H9 (cell line): ENCODE results near the gene PCGF5. TPM values are rescaled to one million over a fixed set of nuclear protein-coding genes. Genes with fewer than 3 reads are reported as not detected.

Source experiments
- DNase-seq: peaks from one replicate; pipeline ENCODE4 v3.0.0-alpha.2; 2017
- H2AFZ ChIP-seq: one replicate; pipeline ENCODE4 v1.6.1; 2013; ENCODE audit warnings: mild to moderate bottlenecking, low read length, control low read depth, moderate library complexity
- H2AK5ac ChIP-seq: 2 replicates; pipeline ENCODE4 v1.6.1; 2013; ENCODE audit warnings: low read length, control low read depth, mixed read lengths; ENCODE audit not compliant: insufficient read length
- H2BK120ac ChIP-seq: one replicate; pipeline ENCODE4 v1.6.1; 2013; ENCODE audit warnings: low read depth, mild to moderate bottlenecking, low read length, control low read depth, inconsistent platforms; ENCODE audit not compliant: poor library complexity, severe bottlenecking
- H2BK12ac ChIP-seq: 2 replicates; pipeline ENCODE4 v1.6.1; 2013; ENCODE audit warnings: low read length, control low read depth, mixed read lengths, low read depth; ENCODE audit not compliant: insufficient read length
- H2BK15ac ChIP-seq: 2 replicates; pipeline ENCODE4 v1.6.1; 2013; ENCODE audit warnings: low read depth, low read length, control low read depth
- H2BK20ac ChIP-seq: one replicate; pipeline ENCODE4 v1.6.1; 2013; ENCODE audit warnings: low read depth, mild to moderate bottlenecking, low read length, control low read depth, inconsistent platforms; ENCODE audit not compliant: poor library complexity, severe bottlenecking
- H2BK5ac ChIP-seq: 2 replicates; pipeline ENCODE4 v1.6.1; 2013; ENCODE audit warnings: low read length, control low read depth, mixed read lengths; ENCODE audit not compliant: insufficient read length
- H3K14ac ChIP-seq: 2 replicates; pipeline ENCODE4 v1.6.1; 2013; ENCODE audit warnings: low read length, control low read depth; ENCODE audit not compliant: insufficient read depth
- H3K18ac ChIP-seq: 2 replicates; pipeline ENCODE4 v1.6.1; 2013; ENCODE audit warnings: low read depth, mild to moderate bottlenecking, mixed read lengths, low read length, control low read depth; ENCODE audit not compliant: insufficient read length
- H3K23ac ChIP-seq: 2 replicates; pipeline ENCODE4 v1.6.1; 2013; ENCODE audit warnings: low read length, control low read depth, mixed read lengths, low read depth; ENCODE audit not compliant: insufficient read length
- H3K23me2 ChIP-seq: 2 replicates; pipeline ENCODE4 v1.6.1; 2013; ENCODE audit warnings: low read depth, mild to moderate bottlenecking, mixed read lengths, low read length, control low read depth; ENCODE audit not compliant: insufficient read length, poor library complexity, severe bottlenecking
- H3K27ac ChIP-seq: 2 replicates; pipeline ENCODE4 v1.5.1; 2013; ENCODE audit warnings: low read length, control low read depth, mixed read lengths, low read depth; ENCODE audit not compliant: insufficient read length
- H3K27me3 ChIP-seq: 2 replicates; pipeline ENCODE4 v1.6.1; 2013; ENCODE audit warnings: low read length, control low read depth, inconsistent platforms; ENCODE audit not compliant: insufficient read depth
- H3K4ac ChIP-seq: 2 replicates; pipeline ENCODE4 v1.6.1; 2013; ENCODE audit warnings: low read depth, mild to moderate bottlenecking, control low read depth, inconsistent platforms, low read length, moderate library complexity
- H3K4me1 ChIP-seq: 2 replicates; pipeline ENCODE4 v1.6.1; 2013; ENCODE audit warnings: low read length, control low read depth, inconsistent platforms; ENCODE audit not compliant: insufficient read depth
- H3K4me2 ChIP-seq: 2 replicates; pipeline ENCODE4 v1.6.1; 2013; ENCODE audit warnings: low read length, control low read depth, mixed read lengths; ENCODE audit not compliant: insufficient read length, insufficient read depth
- H3K56ac ChIP-seq: 2 replicates; pipeline ENCODE4 v1.6.1; 2013; ENCODE audit warnings: low read depth, mild to moderate bottlenecking, mixed read lengths, low read length, control low read depth; ENCODE audit not compliant: insufficient read length
- H3K79me1 ChIP-seq: 2 replicates; pipeline ENCODE4 v1.6.1; 2013; ENCODE audit warnings: low read depth, mild to moderate bottlenecking, moderate library complexity, low read length, control low read depth, inconsistent platforms; ENCODE audit not compliant: insufficient read depth, poor library complexity, severe bottlenecking
- H3K79me2 ChIP-seq: 2 replicates; pipeline ENCODE4 v1.6.1; 2013; ENCODE audit warnings: low read length, control low read depth, inconsistent platforms; ENCODE audit not compliant: insufficient read depth
- H3K9ac ChIP-seq: 2 replicates; pipeline ENCODE4 v1.6.1; 2013; ENCODE audit warnings: low read length, control low read depth, mixed read lengths; ENCODE audit not compliant: insufficient read length; ENCODE audit errors: extremely low read depth
- H3K9me3 ChIP-seq: one replicate; pipeline ENCODE4 v1.6.1; 2013; ENCODE audit warnings: low read depth, low read length, inconsistent platforms; ENCODE audit not compliant: control insufficient read depth
- H3T11ph ChIP-seq: one replicate; pipeline ENCODE4 v1.6.1; 2013; ENCODE audit warnings: mild to moderate bottlenecking, low read length, control low read depth, inconsistent platforms
- H4K20me1 ChIP-seq: one replicate; pipeline ENCODE4 v1.6.1; 2013; ENCODE audit not compliant: control insufficient read depth, insufficient read length, insufficient read depth
- H4K5ac ChIP-seq: 2 replicates; pipeline ENCODE4 v1.6.1; 2013; ENCODE audit warnings: low read depth, mild to moderate bottlenecking, mixed read lengths, low read length, control low read depth; ENCODE audit not compliant: insufficient read length
- H4K8ac ChIP-seq: replicated peaks from 2 replicates; pipeline ENCODE4 v1.6.1; 2013; ENCODE audit warnings: low read length, control low read depth, mixed read lengths, low read depth; ENCODE audit not compliant: insufficient read length
- H4K91ac ChIP-seq: 2 replicates; pipeline ENCODE4 v1.6.1; 2013; ENCODE audit warnings: low read depth, mild to moderate bottlenecking, moderate library complexity, mixed read lengths, low read length, control low read depth; ENCODE audit not compliant: insufficient read length
- H3K27ac Mint-ChIP-seq, 3 experiments: 2 replicates in 2 of 3; 3 replicates in 1 of 3; pipeline ENCODE4 v1.8.0; 2020 to 2021; ENCODE audit warnings: mixed read lengths in 3 of 3, mild to moderate bottlenecking in 1 of 3, moderate library complexity in 1 of 3
- H3K27me3 Mint-ChIP-seq: 2 replicates; pipeline ENCODE4 v1.8.0; 2021; ENCODE audit warnings: low read depth, mild to moderate bottlenecking, moderate library complexity, mixed read lengths
- H3K36me3 Mint-ChIP-seq, 3 experiments: 2 replicates in 2 of 3; 3 replicates in 1 of 3; pipeline ENCODE4 v1.8.0; 2020 to 2021; ENCODE audit warnings: low read depth in 3 of 3, mixed read lengths in 3 of 3; ENCODE audit not compliant: insufficient read depth in 1 of 3
- H3K4me1 Mint-ChIP-seq, 2 experiments: 2 replicates each; pipeline ENCODE4 v1.8.0; 2020; ENCODE audit warnings: mixed read lengths in 2 of 2
- H3K4me3 Mint-ChIP-seq, 2 experiments: 2 replicates in 1 of 2; 3 replicates in 1 of 2; pipeline ENCODE4 v1.8.0; 2020 to 2021; ENCODE audit warnings: mild to moderate bottlenecking in 2 of 2, mixed read lengths in 2 of 2, moderate library complexity in 1 of 2
- H3K9me3 Mint-ChIP-seq, 2 experiments: 2 replicates in 1 of 2; 3 replicates in 1 of 2; pipeline ENCODE4 v1.8.0; 2020; ENCODE audit warnings: mild to moderate bottlenecking in 2 of 2, mixed read lengths in 2 of 2, moderate library complexity in 1 of 2
- total RNA-seq: library from RNA; stranded (reverse); gene quantifications from 2 replicates; pipeline ENCODE4 v1.2.1, GENCODE V29; 2021
- TF ChIP-seq, protein P1 (sequence below): fragments of 200-600 bp; sonication (generic); conservative IDR thresholded peaks from 3 replicates; pipeline ENCODE4 v1.8.0; 2021; ENCODE audit warnings: antibody characterized with exemption, mild to moderate bottlenecking

The PCGF5 gene
- total RNA-seq, 1 experiment from 2014 or later = 6.9 TPM

DNA sequence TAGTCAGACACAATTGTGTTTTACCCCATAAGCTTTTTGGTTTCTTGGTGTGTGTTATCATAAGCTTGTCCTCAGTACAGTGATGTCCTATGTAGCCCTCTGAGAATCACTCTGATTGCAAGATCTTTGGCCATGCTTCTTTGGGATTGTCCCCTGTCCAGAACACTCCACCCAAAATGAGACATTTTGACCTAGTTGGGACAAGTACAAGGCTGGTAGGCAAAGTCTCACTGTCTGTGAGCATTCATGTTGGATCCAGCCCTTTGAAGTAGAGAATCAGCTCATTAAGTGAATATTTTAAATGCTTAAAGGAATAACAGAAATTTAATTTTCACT lies 28.9 kb upstream of the PCGF5 start:
- Histone ChIP-seq H3T11ph (no peak overlapping the region), H3K79me2 (no peaks in the 10 kb centered on the region), H4K20me1 (no peaks in the 10 kb centered on the region), H3K23ac (no peak overlapping the region), H3K4me2 (no peak overlapping the region), H3K23me2 (no peaks in the 10 kb centered on the region), H2BK15ac (no peak overlapping the region), H3K27ac (no peak overlapping the region), H2BK5ac (no peak overlapping the region), H3K4me1 (no peaks in the 10 kb centered on the region), H3K56ac (no peak overlapping the region), H2BK20ac (no peak overlapping the region), H3K27me3 (no peaks in the 10 kb centered on the region), H2BK120ac (no peak overlapping the region), H2AK5ac (no peak overlapping the region), H4K91ac (no peak overlapping the region), H4K8ac (no peak overlapping the region), H2AFZ (no peak overlapping the region), H3K14ac (no peak overlapping the region), H2BK12ac (no peak overlapping the region), H3K79me1 (no peaks in the 10 kb centered on the region), H3K9ac (no peak overlapping the region), H3K18ac (no peak overlapping the region), H4K5ac (no peak overlapping the region), H3K9me3 (no peaks in the 10 kb centered on the region), H3K4ac (no peak overlapping the region)
- TF ChIP-seq, protein P1, sequence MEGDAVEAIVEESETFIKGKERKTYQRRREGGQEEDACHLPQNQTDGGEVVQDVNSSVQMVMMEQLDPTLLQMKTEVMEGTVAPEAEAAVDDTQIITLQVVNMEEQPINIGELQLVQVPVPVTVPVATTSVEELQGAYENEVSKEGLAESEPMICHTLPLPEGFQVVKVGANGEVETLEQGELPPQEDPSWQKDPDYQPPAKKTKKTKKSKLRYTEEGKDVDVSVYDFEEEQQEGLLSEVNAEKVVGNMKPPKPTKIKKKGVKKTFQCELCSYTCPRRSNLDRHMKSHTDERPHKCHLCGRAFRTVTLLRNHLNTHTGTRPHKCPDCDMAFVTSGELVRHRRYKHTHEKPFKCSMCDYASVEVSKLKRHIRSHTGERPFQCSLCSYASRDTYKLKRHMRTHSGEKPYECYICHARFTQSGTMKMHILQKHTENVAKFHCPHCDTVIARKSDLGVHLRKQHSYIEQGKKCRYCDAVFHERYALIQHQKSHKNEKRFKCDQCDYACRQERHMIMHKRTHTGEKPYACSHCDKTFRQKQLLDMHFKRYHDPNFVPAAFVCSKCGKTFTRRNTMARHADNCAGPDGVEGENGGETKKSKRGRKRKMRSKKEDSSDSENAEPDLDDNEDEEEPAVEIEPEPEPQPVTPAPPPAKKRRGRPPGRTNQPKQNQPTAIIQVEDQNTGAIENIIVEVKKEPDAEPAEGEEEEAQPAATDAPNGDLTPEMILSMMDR = no peak
- no peak overlapping the region for H3K4me3 Mint-ChIP-seq
- no peak for DNase-seq
- H3K36me3 Mint-ChIP-seq = no peaks in the 10 kb centered on the region
- H3K27ac Mint-ChIP-seq = no peak overlapping the region
- H3K9me3 Mint-ChIP-seq = no peaks in the 10 kb centered on the region
- H3K4me1 Mint-ChIP-seq = peaks cover 0 to 3% of the 10 kb centered on the region in 2 experiments; a peak in 1 of 4 replicates
- peaks cover 2% of the 10 kb centered on the region; the same call in 1 of the 2 replicates for H3K27me3 Mint-ChIP-seq
